Measurements from ENCODE around the gene SCD.
A peak's percentile ranks its signal among the peaks of the same experiment; 100 is the strongest.
"Not testable (repeated sequence)": the region's sequence is repeated elsewhere in the genome, so short reads cannot be mapped to it uniquely, and the experiment has no call there.

The SCD gene

DNA sequence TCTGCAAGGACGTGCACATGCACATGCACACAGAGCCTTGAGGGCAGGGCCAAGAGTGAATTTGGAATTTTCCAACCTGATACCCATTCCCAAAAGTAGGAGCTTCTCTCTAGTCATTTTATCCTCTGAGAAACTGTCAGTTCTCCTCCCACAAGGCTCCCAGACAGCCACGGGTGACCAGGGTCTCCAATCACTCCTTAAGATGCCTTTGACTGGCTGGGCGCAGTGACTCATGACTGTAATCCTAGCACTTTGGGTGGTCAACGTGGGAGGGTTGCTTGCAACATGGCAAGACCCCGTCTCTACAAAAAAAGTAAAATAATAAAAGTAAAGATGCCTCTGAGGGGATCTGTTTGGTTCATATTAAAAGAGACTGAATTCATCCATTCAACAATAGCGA, 13.2 kb downstream of the SCD start:
- DNase-seq (ENCODE audit: low read depth in 3 of 3, low spot score in 1 of 3) = no peak

DNA sequence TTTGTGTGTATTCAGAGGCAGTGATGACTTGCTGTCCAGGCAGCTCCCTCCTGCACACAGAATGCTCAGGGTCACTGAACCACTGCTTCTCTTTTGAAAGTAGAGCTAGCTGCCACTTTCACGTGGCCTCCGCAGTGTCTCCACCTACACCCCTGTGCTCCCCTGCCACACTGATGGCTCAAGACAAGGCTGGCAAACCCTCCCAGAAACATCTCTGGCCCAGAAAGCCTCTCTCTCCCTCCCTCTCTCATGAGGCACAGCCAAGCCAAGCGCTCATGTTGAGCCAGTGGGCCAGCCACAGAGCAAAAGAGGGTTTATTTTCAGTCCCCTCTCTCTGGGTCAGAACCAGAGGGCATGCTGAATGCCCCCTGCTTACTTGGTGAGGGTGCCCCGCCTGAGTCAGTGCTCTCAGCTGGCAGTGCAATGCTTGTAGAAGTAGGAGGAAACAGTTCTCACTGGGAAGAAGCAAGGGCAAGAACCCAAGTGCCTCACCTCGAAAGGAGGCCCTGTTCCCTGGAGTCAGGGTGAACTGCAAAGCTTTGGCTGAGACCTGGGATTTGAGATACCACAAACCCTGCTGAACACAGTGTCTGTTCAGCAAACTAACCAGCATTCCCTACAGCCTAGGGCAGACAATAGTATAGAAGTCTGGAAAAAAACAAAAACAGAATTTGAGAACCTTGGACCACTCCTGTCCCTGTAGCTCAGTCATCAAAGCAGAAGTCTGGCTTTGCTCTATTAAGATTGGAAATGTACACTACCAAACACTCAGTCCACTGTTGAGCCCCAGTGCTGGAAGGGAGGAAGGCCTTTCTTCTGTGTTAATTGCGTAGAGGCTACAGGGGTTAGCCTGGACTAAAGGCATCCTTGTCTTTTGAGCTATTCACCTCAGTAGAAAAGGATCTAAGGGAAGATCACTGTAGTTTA, 15.8 kb downstream of the SCD start:
- no peak for DNase-seq (ENCODE audit: low read depth in 3 of 3, low spot score in 1 of 3)

DNA sequence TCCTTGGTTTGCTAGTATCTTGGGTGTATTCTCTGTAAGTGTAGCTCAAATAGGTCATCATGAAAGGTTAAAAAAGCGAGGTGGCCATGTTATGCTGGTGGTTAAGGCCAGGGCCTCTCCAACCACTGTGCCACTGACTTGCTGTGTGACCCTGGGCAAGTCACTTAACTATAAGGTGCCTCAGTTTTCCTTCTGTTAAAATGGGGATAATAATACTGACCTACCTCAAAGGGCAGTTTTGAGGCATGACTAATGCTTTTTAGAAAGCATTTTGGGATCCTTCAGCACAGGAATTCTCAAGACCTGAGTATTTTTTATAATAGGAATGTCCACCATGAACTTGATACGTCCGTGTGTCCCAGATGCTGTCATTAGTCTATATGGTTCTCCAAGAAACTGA, 17.1 kb downstream of the SCD start:
- no peak for DNase-seq (ENCODE audit: low read depth in 3 of 3, low spot score in 1 of 3)

GRCh38 chr10:100364735-100365391, 17.8 kb downstream of the SCD start:
- DNase-seq (ENCODE audit: low read depth in 3 of 3, low spot score in 1 of 3) = no peak

GRCh38 chr10:100368721-100369120, 21.7 kb downstream of the SCD start:
- no peak for DNase-seq (ENCODE audit: low read depth in 3 of 3, low spot score in 1 of 3)

DNA sequence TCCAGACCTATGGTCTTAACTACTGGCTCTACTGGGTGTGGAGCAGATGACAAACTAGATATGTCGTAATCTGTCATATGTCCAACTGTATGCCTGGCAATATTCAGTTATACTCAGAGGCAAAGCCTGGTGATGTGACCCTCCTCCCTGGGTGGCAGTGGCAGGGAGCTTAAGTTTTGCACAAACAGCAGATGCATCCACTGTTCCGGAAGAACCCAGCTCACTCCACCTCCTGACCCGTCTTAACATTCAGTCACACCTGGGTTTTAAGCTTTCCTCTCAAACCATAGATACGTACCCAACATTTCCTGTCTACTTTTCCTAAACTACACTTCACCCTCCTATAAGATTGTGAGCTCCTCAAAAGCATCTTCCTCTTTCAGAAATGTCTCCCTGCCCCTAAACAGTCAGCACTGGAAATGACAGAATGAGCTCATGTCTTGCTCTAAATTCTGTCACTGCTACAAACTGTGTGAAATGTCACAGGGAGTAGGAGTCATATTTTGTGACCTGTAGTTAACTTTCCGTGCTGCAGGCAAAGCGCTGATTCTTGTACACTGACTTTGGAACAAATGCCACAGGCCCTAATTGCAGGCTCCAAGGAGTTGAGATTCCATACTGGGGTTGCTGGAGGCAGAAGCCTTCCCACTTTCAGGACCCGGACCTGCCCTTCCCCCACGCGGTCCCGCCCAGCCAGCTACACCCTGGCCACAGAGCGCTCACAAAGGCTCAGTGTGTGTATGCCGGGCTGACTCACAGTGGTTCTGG, 23.9 kb downstream of the SCD start:
- no peak for DNase-seq (ENCODE audit: low read depth in 3 of 3, low spot score in 1 of 3)

DNA sequence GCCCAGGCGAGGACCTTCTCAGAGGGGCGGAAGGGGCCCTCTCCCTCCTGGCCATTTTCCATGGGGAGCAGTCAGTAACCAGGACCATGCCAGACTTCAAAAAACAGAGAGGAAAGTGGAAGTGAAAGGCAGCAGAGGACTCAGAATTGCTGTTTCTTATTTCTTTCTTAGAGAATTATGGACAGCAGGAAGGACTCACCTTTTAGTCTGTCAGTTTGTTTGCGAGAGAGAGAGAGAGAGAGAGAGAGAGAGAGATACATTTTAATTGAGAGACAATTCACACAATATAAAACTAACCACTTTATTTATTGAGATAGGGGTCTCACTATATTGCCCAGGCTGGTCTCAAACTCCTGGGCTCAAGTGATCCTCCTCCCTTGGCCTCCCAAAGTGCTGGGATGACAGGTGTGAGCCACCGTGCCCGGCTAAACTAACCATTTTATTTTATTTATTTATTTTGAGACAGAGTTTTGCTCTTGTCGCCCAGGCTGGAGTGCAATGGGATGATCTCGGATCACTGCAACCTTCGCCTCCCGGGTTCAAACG, 24.5 kb downstream of the SCD start:
- DNase-seq (ENCODE audit: low read depth in 3 of 3, low spot score in 1 of 3) = no peak

DNA sequence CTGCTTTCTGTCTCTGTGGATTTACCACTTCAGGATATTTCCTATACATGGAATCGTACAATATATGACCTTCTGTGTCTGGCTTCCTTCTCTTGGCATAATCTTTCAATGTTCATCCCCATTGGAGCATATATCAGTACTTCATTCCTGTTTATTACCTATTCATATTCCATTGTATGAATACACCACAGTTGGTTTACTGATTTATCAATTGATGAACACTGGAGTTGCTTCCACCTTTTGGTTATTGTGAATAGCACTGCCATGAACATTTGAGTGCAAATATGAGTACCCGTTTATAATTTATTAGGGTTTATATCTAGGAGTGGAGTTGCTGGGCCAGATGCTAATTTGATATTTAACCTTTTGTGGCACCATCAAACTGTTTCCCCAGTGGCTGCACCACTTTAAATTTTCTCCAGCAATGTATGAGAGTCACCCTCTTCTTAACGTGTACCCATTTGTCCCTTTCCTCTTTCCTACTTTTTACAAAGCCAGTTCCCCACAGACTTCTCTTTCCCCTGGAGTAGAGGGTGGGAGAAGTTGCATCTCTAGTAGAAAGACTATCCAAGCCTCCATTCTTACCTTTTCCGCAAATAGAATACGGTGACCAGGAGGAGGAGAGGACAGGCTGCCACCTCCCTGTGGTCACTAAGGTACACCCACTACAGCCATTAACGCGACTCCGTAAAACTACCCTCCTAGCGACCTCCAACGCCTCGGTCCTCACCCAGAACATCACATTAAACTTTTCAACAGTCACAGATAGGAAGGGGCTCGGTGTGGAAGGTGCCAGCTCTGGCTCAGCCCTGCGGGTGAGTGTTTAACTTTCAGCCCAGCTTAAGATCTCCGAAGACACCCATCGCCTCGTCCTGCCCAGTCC, 25.6 kb downstream of the SCD start:
- no peak for DNase-seq (ENCODE audit: low read depth in 3 of 3, low spot score in 1 of 3)

- DNase-seq (ENCODE audit: low read depth in 3 of 3, low spot score in 1 of 3) = peak; percentile 39 to 68 (median 49)
These were observed 26.5 kb downstream of the SCD start for GRCh38 chr10:100373298-100374199.

GRCh38 chr10:100374200-100374655, 27.2 kb downstream of the SCD start:
- DNase-seq (ENCODE audit: low read depth in 3 of 3, low spot score in 1 of 3) = no peak

DNA sequence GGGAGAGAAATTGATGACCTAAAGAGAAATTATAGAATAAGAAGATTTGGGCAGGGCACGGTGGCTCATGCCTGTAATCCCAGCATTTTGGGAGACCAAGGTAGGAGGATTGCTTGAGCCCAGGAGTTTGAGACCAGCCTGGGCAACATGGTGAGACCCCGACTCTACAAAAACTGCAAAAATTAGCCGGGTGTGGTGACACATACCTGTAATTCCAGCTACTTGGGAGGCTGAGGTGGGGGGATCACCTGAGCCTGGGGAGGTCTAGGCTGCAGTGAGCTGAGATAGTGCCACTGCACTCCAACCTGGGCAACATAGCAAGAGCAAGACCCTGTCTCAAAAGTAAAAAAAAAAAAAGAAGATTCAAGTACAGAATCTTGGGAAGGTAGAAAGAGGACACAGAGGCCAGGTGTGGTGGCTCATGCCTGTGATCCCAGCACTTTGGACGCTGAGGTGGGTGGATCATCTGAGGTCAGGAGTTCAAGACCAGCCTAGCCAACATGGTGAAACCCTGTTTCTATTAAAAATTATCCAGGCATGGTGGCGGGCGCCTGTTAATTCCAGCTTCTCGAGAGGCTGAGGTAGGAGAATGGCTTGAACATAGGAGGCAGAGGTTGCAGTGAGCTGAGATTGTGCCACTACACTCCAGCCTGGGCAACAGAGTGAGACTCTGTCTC, 27.8 kb downstream of the SCD start:
- not testable (repeated sequence) for DNase-seq (ENCODE audit: low read depth in 3 of 3, low spot score in 1 of 3)

DNA sequence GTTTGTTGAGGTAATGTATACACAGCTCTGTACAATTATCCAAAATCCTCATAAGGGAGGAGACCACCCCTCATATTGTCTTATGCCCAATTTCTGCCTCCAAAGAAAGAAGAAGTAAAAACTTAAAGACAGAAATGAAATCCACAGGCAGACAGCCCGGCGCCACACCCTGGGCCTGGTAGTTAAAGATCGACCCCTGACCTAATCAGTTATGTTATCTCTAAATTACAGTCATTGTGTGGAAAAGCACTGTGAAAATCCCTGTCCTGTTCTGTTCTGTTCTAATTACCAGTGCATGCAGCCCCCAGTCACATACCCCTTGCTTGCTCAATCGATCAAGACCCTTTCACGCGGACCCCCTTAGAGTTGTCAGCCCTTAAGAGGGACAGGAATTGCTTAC, 29.6 kb downstream of the SCD start:
- not testable (repeated sequence) for DNase-seq (ENCODE audit: low read depth in 3 of 3, low spot score in 1 of 3)

DNA sequence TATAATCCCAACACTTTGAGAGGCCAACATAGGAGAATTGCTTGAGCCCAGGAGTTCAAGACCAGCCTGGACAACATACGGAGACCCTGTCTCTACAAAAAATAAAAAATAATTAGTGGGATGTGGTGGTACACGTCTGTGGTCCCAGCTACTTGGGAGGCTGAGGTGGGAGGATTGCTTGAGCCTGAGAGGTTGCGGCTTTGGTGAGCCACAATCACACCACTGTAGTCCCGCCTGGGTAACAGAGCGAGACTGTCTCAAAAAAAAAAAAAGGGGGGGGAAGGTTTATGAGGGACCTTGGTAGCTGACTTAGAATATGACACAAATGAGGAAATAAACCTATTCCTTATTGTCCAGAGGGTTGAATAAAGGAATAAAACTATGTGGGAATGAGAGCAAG, 30.8 kb downstream of the SCD start:
- no peak for DNase-seq (ENCODE audit: low read depth in 3 of 3, low spot score in 1 of 3)

DNA sequence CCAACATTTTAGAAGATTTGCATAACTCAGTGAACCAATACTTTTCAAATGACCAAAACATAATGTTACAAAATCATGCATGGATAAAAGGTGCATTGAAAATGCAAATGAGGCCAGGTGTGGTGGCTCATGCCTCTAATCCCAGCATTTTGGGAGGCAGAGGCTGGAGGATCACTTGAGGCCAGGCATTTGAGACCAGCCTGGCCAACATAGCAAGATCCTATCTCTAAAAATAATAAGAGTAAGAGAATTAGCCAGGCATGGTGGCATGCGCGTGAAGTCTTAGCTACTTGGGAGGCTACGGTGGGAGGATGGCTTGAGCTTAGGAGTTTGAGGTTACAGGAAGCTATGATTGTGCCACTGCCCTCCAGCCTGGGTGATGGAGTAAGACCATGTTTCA, 33.4 kb downstream of the SCD start:
- no peak for DNase-seq (ENCODE audit: low read depth in 3 of 3, low spot score in 1 of 3)

GRCh38 chr10:100382553-100382952, 35.5 kb downstream of the SCD start:
- no peak for DNase-seq (ENCODE audit: low read depth in 3 of 3, low spot score in 1 of 3)

GRCh38 chr10:100383251-100383650, 36.2 kb downstream of the SCD start:
- DNase-seq (ENCODE audit: low read depth in 3 of 3, low spot score in 1 of 3) = no peak

DNA sequence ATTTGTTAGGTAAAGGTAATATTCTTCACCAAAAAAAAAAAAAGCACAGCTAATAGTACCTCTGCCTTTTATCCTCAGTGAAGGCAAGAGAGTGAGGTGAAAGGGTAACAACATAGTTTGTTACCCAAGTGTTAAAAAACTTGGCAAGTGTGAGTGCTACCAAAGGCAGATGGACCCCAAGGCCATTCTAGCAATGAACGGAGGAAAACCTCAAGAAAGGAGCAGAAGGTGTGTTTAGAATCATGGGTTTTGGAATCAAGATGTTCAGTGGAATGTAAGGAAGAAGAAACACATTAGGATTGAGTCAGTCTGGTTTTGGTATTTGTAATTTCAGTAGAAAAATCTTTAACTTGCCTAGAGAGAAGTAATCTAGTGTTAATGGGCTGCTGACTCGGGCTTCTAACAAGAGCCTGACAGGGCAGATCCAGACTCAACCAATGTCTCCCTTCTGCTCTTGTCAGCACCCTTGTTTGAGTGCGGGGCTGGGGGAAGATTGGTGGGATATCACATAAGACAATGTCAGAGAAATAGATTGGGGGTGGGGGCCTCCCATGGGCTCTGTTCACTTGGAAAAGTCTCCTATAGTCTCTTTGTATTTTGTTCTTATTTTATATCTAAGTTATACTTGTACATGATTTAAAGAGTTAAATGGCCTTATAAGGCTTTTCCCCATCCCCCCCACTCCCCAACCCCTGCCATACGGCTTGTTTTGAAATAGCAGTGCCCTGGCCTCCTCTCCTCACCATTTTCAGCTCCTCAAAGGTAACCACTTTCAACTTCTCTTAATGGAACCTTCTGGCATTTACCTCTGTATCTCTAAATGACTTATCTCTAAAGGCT, 44.4 kb downstream of the SCD start:
- DNase-seq (ENCODE audit: low read depth in 3 of 3, low spot score in 1 of 3) = no peak

DNA sequence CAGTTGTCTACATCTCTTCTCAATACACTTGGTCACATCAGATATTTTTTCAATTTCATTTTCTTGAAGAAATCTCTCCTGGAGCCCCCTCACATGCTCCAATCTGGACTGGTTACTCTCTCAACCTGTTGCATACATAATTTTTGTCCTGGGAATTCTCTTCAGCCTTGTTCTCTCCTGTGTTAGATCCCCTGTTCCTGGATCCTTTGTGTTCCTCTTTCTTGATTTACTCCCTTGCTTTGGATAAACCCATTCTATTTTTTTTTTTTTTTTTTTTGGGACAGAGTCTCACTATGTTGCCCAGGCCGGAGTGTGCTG, 45.6 kb downstream of the SCD start:
- no peak for DNase-seq (ENCODE audit: low read depth in 3 of 3, low spot score in 1 of 3)

Data from stimulated activated CD4-positive, alpha-beta T cell treated with anti-CD3 and anti-CD28 coated beads, TNF-alpha, amount 100 ng/mL, for 1 hour (primary cell).